Activated CD8-positive, alpha-beta memory T cell treated with anti-CD3 and anti-CD28 coated beads for 4 hours (primary cell): ENCODE results near the gene PGGT1B.

Experiments
- DNase-seq, 2 donors: peaks; one replicate each; pipeline ENCODE4 v3.0.0-alpha.2; 2020; ENCODE audit warnings: low read depth in 2 of 2

The PGGT1B gene

DNA sequence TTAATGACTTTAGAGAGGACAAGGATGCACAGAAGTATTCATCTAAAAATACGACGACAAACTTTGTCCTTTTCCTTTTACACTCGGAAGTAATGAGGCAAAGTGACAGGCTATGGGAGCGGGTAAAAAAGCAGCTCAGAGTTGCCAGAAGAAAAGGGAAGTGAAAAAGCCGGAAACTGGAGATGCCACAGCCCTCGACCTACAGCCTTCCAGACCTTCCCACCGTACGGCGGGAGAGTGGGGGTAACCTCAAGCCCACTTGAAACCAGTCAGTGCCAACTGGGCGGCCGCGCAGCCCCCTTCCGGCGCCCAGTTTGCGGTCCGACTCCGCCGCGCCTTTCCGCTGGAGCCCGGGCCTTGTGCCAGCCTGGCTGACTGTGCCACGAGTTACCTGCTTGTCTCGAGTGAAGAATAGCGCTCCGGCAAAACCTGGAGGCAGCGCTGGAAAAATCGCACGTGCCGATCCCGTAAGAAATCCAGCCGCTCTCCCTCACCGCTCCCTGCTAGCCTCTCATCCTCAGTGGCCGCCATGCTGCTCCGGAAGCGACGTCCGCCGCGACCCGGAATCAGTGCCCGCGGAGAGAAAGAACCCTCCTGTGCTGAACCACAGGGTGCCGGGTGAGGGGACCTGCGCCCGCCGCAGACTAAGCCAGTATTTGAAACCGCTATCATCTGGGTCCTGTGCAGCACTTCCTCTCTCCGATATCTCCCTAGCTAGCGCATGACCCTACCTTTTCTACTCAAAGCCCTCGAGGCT, at the start of gene PGGT1B:
Gene PGGT1B (minus strand): TSS at position 557 of the 757 bp plus-strand sequence. CDS start 26 bp downstream, at position 531.
- DNase-seq = peak; percentile 35 to 46

DNA sequence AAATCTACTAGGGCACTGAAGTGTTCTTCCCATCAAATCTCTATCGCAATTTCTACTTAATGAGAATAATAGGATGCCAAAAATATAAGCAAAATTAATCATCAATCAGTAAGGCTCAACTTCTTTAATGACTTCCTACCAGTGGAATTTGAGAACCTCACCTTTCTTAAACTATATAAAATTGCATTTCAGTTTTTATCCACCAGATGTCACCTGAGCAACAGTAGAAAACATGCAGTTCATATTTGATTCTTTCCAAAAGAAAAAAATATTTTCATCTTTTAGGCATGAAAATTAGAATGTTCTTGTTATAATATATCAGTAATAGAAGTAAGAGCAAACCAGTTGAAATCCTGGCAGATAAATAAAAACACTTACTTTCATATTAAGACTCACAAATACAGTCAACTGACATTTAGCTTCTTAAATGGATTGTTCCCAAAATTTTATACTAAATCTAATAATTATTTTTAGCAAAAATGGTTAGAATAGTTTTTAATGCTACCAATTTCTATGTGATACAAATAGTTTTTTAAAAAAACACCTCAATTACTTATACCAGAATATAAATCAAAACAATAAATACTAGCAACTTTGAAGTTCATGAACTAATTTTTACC, 47.2 kb upstream of the PGGT1B start:
- DNase-seq = no peak

DNA sequence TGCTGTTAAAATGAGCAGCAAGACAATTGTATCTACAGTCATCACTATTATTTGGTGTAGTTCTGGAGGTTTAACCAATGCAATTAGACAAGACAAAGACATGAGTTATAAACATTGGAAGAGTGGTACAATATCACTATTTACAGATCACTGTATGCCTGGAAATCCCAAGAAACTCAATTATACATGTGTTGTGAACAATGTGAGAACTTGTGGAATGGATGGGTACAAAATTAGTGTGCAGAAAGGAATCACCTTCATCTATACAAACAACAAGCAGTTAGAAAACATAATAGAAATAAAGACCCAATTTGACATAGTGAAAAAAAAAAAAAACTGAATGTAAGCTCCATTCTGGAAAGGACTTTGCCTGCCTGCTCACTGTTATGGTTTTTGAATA, 46.1 kb upstream of the PGGT1B start:
- no peak for DNase-seq

DNA sequence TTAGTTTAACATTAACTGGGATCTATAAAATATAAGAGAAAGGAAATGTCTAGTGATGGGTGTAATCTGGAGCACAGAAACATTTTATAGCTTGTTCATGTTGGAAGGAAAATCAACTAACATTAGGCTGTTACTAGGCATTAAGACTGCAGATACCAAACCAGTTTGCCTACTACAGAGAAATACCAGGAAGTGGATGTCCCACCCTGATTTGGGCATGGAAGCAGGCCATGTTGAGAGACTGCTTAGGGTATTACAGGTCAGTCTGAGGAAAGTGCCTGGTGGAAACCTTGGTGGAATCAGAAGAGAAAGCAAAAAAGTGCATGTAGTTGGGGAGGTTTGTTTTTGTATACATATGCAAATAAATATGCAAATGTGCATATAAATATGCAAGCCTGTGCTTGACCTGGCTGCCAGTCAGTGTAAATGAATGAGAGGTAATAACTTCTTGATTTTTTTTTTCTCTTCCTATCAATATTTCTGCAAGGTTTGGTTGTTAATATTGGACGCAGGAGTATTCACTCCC, 43.4 kb upstream of the PGGT1B start:
- no peak for DNase-seq

DNA sequence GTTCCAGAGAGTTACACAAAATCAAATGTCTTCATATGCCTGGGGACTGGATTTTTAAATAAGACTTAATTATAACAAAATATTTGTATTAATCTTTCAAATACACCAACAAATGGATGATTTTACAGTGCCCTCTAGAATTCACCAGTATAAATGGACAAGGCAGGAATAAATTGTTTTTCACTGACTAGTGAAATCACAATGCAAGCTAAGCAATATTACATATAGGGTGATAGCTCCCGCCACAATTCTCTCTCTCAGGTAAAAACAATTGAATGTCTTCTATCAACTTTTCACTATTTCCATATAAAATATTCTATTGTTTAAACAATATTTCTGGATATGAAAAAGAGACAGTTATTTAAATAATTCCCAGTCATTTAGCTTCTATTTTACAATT, 41.8 kb upstream of the PGGT1B start:
- no peak for DNase-seq

DNA sequence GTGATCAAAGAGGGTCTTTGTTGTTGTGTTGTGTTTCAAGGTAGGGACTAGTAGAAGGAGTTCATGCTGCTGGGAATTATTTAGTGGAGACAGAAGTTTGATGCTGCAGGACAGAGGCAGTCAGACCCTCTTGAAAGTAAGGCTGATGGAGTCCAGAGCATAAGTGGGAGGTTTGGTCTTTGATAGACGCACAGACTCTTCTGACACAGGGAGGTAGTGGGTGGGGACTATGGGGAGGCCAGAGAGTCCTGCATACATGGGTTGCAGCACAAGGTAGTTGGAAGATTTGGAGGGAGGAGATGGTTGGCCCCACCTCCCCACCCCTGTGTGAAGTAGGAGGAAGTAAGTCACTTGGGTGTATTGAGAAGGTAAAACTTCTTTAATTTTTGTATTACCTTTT, 36.1 kb upstream of the PGGT1B start:
- no peak for DNase-seq

DNA sequence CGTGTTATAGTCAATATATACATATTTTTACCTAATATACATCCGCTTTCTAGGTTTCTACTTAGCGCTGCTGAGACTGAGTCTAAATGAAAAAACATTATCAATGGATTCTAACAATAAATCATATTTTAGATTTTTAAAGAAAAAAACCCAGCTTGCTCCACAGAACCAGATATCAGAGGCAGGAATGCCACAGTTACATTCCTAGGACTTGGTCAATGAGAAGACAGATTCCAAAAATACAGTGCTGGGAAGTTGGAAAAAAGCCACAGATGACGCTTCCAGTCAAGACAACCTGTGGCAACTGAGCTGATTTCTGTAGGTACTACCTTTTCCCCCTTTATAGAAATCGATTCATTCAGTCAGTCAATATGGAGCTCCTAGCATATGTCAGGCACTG, 34.4 kb upstream of the PGGT1B start:
- no peak for DNase-seq

DNA sequence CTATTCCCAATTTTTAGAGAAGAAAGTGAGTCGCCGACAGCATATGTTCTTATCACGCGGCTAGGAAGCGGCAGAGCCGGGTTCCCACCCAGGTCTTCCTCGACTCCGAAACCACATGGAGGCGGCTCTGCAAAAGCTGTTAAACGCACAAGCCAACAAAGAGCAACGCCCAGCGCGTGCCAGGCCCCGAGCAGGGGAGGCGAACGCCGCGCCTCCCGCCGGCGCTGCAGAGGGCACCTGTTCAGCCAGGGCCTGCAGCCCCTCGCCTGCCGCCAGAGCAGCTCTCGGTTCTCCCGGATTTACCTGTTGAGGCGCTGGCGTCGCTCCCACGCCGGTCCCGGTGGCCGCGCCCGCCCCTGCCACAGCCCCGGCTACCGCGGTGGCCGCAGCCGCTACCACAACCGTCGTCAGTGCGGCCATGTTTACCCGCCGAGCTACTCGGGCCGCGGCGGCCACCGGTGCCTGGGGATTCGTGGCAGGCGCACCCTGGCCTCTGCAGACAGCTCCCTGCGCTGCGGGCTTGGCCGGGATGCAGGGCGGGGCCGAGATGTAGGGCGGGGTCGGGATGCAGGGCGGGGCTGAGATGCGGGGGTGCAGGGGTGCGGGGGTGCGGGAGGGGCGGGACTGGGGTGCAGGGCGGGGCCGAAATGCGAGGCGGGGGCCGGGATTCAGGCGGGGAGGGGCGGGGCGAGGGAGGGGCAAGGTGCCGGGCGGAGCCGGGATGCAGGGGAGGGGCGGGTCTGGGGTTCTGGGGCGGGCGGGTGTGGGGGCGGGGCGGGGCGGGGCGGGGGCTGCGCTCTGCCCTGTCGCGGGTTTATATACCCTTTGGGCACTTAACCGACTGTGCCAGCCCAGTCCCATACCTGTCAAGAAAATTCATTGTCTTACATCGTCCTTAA, 33.7 kb upstream of the PGGT1B start, which contains the start of gene CCDC112:
Gene CCDC112 (minus strand): TSS at position 531 of the 899 bp plus-strand sequence. CDS start 111 bp downstream, at position 420.
- DNase-seq = peak; percentile 60 to 63

DNA sequence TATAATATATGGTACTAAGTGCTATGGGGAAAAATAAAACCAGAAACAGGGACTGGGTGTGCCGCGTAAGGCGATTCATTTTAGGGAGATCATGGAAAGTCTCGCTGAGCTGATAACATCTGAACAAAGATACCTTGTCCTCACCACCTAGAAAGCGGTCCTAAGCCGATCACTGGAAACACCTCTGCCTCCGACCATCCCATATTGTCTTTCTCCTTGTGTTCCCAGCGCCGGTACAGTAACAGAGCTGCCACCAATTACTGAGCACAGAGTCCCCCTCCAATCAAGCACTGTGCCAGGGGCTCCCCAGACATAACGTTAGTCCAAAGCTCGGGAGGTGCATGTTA, 33.1 kb upstream of the PGGT1B start:
- peak in 1 of 2 donors; percentile 0 for DNase-seq

DNA sequence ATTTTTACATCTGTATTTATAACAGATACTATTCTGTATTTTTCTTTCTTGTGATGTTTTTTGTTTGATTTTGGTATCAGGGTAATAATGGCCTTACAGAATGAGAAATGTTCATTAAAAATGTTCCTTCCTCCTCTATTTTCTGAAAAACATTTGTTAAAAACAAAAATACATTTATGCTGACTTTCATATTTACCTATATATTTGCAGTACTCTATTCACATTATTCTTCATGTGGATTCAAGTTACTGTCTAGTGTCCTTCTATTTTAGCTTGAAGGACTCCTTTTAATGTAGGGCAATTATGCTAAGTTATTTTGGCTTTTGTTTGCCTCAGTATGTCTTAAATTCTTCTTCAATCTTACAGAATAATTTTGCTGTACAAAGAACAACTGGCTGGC, 28.7 kb upstream of the PGGT1B start:
- DNase-seq = no peak

DNA sequence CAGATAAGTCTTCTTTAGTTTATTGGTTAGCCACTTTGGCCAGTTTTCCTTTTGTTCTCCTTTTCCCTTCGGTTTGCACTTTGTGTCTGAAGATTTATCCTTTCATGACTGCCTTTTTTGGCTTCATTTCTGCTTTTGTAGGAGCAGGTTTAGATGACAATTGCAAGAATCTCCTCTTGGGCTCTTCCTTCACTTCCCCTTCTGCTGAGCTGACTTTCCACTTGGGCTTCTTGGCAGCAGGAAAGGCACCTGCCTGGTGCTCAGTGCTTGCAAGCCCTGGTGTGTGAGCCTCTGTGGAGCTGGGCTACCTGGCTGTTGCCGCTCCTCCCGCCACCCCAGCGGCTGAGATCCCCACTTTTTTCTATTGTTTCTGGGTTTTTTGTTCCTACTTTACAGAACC, 26.4 kb upstream of the PGGT1B start:
- no peak for DNase-seq

DNA sequence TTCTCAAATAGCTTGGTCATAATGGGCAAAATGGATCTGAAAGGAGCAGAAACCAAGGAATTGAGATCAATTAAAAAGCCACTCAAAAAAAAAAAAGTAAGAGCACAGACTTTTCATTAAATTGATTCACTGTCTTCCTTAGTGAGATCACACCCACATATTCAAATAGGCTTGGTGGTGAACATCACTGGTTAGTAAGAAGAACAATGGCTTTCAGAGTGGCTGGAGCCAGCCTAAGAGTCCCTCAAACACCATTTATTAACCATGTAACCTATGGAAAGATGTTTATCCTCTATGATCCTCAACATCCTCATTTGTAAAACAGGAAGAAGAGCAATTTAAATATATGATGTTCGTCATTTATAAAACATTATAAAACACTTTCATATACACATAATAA, 21.3 kb upstream of the PGGT1B start:
- DNase-seq = no peak

DNA sequence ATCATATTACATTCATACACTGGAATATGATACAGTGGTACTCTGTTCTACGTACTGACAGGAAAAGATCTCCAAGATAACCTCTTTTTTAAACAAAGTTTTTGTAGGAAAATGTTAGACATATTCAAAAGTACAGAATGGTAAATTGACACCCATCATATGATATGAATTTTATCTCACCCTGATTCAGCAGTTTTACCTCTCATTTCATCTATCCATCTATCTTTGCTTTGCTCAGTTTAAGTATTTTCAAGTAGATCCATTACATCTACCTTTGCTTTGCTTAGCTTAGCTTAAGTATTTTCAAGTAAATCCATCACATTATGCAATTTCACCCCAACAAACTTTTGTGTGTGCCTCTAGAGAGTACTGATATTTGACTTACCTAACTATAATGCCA, 19.5 kb upstream of the PGGT1B start:
- no peak for DNase-seq

DNA sequence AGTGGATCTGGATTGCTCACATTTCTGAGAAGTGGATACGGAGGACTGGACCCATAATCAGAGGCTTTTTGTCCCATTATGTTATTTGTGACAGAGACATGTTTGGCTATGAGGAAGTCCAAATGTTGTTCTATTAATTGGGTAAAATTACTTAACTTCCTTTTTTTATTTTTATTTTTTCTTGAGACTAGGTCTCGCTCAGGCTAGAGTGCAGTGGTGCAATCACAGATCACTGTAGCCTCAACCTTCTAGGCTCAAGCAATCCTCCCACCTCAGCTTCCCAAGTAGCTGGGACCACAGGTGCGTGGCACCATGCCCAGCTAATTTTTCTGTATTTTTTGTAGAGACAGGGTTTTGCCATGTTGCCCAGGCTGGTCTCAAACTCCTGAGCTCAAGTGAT, 11.9 kb upstream of the PGGT1B start:
- DNase-seq = no peak

DNA sequence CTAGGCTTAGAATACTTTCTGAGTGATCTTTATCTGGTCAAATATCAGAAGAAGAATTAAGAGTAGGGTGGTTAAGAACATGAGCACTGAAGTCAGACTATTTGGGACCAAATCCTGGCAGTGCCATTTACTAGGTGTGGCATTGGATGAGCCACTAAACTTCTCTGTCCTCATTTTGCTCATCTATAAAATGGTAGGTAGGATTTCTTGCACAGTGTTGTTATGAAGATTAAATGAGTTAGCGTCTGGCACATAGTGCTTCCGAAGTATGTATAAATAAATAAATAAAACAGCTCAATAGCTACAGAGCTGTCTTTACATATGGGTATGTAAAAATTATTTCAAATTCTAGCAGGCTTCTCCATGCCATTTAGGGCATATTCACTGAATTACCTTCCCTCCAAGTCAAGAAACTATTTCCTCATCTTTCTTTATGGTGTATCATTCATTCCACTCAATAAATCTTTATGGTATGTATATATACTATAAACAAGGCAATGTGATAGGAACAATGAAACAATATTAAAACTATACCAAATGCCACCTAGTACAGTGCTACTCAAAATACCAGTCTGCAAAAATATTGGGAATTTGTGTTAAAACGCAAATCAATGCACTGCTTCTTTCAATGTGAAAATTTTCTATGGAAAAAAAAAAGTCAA, 9.8 kb upstream of the PGGT1B start:
- no peak for DNase-seq

DNA sequence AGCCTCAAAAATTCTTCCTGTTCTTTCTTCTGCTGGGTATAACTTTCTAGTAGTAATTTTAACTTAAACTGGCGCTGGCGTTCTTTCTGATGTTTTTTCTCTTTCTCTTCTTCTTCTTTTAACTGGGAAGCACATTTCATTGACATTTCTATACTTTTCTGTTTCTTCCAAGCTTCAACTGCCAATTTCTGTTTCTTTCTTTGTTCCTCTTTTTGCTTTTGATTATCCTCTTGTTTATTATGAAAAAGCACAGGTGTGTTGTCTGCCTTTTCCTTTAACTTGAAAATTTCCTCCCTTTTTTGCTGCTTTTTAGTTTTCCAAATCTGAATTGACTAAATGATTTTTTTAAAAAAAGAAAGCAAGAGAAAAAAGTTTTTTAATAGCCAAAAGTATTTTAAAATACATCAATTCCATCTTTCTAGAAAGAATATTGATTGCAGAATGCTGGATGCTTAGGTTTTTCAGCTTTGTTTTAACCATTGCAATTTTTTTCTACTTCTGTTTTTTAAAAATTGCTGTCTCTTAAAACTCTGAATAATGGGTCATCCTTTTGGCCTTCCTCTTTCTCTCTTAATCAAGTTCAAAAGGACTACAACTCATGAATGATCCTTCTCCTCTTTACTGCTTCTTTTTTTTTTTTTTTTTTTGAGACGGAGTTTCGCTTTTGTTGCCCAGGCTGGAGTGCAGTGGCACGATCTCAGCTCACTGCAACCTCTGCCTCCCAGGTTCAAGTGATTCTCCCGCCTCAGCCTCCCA, 8.8 kb upstream of the PGGT1B start:
- no peak for DNase-seq

DNA sequence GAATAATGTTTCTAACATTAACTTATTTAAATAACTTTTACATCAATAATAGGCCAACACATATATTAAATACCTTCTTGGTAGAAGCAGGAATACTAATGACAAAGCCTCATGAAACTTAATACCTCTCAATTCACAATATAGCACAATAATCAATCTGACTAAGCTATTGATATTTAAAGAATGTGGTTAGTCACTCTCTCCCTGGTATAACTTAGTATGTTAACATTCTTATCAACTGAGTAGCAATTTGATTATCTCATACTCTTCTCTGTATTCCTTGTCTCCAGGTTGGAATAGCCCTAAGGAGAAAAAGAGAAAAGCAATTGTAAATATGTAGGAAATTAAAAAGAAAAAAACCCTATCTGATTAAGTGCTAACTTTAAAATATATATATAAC, 4.9 kb upstream of the PGGT1B start:
- DNase-seq = no peak

DNA sequence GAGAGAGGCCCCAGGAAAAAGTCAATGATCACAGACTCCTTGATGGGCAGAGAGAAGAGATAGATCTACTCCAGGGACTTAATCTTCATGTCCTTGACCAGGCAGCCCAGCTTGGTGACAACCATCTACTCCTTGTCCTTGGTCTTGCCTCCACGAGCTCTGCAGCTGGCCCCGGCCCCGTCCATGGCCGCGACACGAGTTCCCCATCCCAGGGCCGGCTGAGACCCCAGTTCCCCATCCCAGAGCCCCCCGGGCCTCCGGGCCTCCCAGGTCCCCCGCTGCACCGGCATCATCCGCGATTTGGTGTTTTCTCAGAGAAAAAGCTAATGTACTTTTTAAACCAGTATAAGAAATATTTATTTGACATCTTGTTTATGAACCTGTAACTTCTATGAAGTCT, 2.5 kb upstream of the PGGT1B start:
- DNase-seq = no peak

DNA sequence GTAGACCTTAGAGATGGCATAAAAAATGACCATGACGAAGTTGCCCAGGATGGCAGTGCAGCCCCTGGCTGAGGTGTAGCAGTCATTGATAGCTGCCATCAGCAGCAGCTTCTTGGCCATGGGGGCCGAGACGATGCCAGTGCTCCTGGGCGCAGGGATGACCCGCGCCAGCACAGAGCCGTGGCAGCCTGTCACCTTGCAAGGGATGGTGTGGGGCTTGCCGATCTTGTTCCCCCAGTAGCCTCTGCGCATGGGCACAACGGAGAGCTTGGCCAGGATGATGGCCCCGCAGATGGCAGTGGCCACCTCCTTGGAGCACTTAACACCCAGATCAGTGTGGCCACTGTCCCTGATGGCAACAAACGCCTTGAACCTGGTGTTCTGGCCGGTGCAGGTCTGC, 2.1 kb upstream of the PGGT1B start:
- no peak for DNase-seq

DNA sequence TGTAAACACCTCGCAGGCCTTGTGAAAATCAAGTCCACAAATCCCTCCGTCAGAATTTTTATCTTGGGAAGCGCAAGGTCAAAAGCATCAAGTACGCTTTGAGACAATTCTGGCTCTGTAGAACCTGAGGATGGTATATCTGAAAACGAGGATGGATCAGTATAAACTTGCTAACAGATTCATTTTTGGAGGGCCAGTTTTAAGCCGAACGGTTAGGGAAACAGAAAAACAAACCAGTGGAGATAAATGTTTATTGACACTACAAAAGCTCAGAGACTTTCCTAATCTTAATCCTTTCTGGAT, 352 bp upstream of the PGGT1B start:
- no peak for DNase-seq

DNA sequence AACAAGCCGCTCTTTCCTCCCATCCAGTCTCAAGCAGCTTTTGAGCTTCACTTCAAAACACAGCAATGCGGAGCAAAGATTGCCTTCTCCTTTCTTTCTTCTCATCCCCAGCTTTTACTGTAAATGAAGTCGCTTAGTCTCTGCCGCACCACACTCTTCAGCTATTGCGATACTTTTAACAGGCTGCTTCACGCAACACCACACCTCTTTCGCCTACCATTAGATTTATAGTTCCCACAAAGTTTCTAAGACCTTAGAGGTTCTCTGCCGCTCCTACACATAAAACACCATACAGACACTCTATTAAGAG, 711 bp downstream of the PGGT1B start:
- DNase-seq = no peak
